Erythroblast (primary cell): ENCODE results near the gene PLSCR5.

Source experiments
- GATA1 ChIP-seq: IDR thresholded peaks from 2 replicates; pipeline ENCODE4 v1.6.1; 2011; ENCODE audit warnings: low read depth, mild to moderate bottlenecking, control low read depth, low read length, moderate library complexity
- POLR2A ChIP-seq: IDR thresholded peaks from 2 replicates; pipeline ENCODE4 v1.6.1; 2011; ENCODE audit warnings: mild to moderate bottlenecking, low read length

DNA sequence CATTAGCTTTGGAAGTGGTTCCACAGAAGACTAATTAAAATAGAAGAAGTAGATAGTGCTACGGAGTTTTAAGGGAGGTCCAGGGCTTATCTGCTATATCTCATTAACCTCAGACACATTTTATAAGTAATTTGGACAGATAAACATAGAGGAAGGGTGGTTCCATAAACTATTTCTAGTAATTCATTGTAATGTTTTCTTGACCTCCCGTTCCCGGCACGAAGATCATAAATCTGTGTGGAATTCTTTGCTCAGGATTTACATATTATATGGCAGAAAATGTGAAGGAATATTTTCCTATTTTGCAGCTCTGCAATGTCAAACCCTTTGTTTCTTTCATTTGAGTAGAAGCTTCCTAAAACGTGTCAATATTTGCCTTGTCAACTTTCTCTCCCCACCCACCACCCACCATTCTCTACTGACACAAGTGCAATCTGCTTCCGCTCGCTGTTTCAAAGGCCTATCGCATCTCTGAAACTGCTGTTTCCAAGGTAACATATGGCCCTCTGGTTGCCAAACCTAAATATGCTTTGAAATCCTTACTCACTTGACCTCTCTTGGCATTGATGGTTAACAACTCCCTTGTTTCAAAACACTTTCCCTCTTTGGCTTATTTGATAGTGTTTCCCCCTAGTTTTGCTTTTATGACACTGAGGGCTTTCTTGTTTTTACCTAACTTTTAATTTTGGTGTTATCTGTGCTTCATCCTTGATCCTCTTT lies 21.4 kb upstream of the PLSCR5 start:
- no peak for TF ChIP-seq POLR2A
- no peak for TF ChIP-seq GATA1
